ENCODE results near the gene NGB. TPM values are rescaled to one million over a fixed set of nuclear protein-coding genes. Genes with fewer than 3 reads are reported as not detected.

Gene NGB
- total and polyA plus RNA-seq, 9 donors, result 0.04 to 0.11 TPM; not detected in 7

- H3K36me3 ChIP-seq, result no peaks in the 10 kb centered on the region
- H3K9me3 ChIP-seq, result no peaks in the 10 kb centered on the region
- no peaks in the 10 kb centered on the region for H3K4me1 ChIP-seq (ENCODE audit: insufficient read depth)
- DNase-seq, result no peak
- no peaks in the 10 kb centered on the region for H3K27me3 ChIP-seq
- no peak overlapping the region for H3K4me3 ChIP-seq
- 89 to 93% (median 91%) methylated on average over 11 of the region's 11 CpGs for WGBS, 3 donors
- H3K27ac ChIP-seq, result no peak overlapping the region
- intact Hi-C loops (cut with DNase I), result no loop called here
- TF ChIP-seq POLR2A (IDR thresholded peaks at IDR 0.05) (no peak), EP300 (IDR thresholded peaks at IDR 0.05) (no peak), CTCF (IDR thresholded peaks at IDR 0.05) (no peak)
Measured at GRCh38 chr14:77251870-77252269, 19.1 kb downstream of the NGB start.

DNA sequence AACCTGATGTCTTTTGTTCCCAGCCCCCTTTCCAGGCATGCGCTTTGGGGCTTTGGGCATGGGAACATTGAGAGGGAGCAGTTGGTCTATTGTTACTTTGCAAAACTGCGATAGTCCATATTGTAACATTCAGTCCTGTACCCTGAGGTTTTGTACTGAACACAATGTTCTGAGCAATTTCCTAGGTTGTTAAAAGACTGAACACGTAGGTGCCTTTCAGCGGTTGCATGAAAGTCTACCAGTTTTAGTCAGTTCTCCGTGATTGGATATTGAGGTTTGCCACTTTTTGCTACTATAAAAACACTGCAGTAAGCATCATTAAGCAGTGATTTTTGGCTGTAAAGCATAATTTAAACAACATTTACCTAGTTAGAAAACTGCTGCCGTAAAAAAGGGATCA, 20.1 kb downstream of the NGB start:
- no peaks in the 10 kb centered on the region for H3K27me3 ChIP-seq
- no peak for DNase-seq
- no peak overlapping the region for H3K4me3 ChIP-seq
- intact Hi-C loops (cut with DNase I), result no loop called here
- no peaks in the 10 kb centered on the region for H3K4me1 ChIP-seq (ENCODE audit: insufficient read depth)
- no peaks in the 10 kb centered on the region for H3K36me3 ChIP-seq
- no peak for TF ChIP-seq CTCF (IDR thresholded peaks at IDR 0.05)
- TF ChIP-seq EP300 (IDR thresholded peaks at IDR 0.05), result no peak
- TF ChIP-seq POLR2A (IDR thresholded peaks at IDR 0.05), result no peak
- 81 to 88% (median 85%) methylated on average over 6 of the region's 6 CpGs for WGBS, 3 donors
- no peaks in the 10 kb centered on the region for H3K9me3 ChIP-seq
- H3K27ac ChIP-seq, result no peak overlapping the region

- H3K36me3 ChIP-seq, result no peaks in the 10 kb centered on the region
- intact Hi-C loops (cut with DNase I), result no loop called here
- WGBS, 3 donors, result 91 to 94% (median 93%) methylated on average over 7 of the region's 7 CpGs
- no peaks in the 10 kb centered on the region for H3K9me3 ChIP-seq
- no peaks in the 10 kb centered on the region for H3K4me1 ChIP-seq (ENCODE audit: insufficient read depth)
- no peak overlapping the region for H3K27ac ChIP-seq
- no peak for DNase-seq
- no peak for TF ChIP-seq CTCF (IDR thresholded peaks at IDR 0.05)
- no peak for TF ChIP-seq POLR2A (IDR thresholded peaks at IDR 0.05)
- TF ChIP-seq EP300 (IDR thresholded peaks at IDR 0.05), result no peak
- H3K4me3 ChIP-seq, result no peak overlapping the region
- H3K27me3 ChIP-seq, result no peaks in the 10 kb centered on the region
Measured at GRCh38 chr14:77249286-77249685, 21.7 kb downstream of the NGB start.

DNA sequence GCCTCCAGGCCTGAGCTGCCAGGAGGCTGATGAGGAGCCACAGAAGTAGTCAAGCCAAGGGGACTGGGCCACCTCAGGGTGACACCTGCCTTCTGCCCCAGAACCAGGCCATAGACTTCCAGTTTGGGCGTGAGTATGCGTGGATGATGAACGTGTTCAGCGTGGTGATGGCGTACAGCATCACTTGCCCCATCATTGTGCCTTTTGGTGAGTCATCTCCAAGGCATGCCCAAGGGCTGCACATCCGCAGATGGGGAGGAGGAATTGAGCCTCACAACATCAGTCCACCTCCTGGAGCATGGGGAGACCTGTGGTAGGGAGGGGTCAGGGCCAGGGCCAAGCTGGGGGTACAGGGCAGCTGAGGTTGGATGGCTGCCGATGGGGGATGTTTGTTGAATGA, 22.3 kb downstream of the NGB start:
- WGBS, 3 donors, result 93 to 96% (median 93%) methylated on average over 7 of the region's 7 CpGs
- TF ChIP-seq EP300 (IDR thresholded peaks at IDR 0.05) (no peak), CTCF (IDR thresholded peaks at IDR 0.05) (no peak), POLR2A (IDR thresholded peaks at IDR 0.05) (no peak)
- intact Hi-C loops (cut with DNase I), result no loop called here

GRCh38 chr14:77246784-77247183, 24.2 kb downstream of the NGB start:
- DNase-seq, result no peak
- H3K4me3 ChIP-seq, result no peak overlapping the region
- TF ChIP-seq CTCF (IDR thresholded peaks at IDR 0.05), result no peak
- TF ChIP-seq POLR2A (IDR thresholded peaks at IDR 0.05), result no peak
- no peak for TF ChIP-seq EP300 (IDR thresholded peaks at IDR 0.05)
- H3K27ac ChIP-seq, result no peak overlapping the region
- 89 to 100% (median 96%) methylated on average over 1 of the region's 1 CpG for WGBS, 3 donors
- H3K36me3 ChIP-seq, result no peaks in the 10 kb centered on the region
- intact Hi-C loops (cut with DNase I), result no loop called here
- no peaks in the 10 kb centered on the region for H3K27me3 ChIP-seq
- no peaks in the 10 kb centered on the region for H3K9me3 ChIP-seq
- no peaks in the 10 kb centered on the region for H3K4me1 ChIP-seq (ENCODE audit: insufficient read depth)

More for the DNA sequence above, 22.3 kb downstream of the NGB start:
- H3K27ac ChIP-seq, result no peak overlapping the region
- H3K4me1 ChIP-seq (ENCODE audit: insufficient read depth), result no peaks in the 10 kb centered on the region
- no peaks in the 10 kb centered on the region for H3K36me3 ChIP-seq
- DNase-seq, result no peak
- no peaks in the 10 kb centered on the region for H3K27me3 ChIP-seq
- no peaks in the 10 kb centered on the region for H3K9me3 ChIP-seq
- no peak overlapping the region for H3K4me3 ChIP-seq

All from ovary (tissue), 9 donors.